IMR-90 (cell line): Measurements from ENCODE around the gene COL1A1. TPM values are rescaled to one million over a fixed set of nuclear protein-coding genes. Genes with fewer than 3 reads are reported as not detected.

Source experiments
- ATAC-seq: fragments of 200-7000 bp; cut with Tn5 transposase; 2 replicates; pipeline ENCODE4 v1.9.1; 2020; ENCODE audit warnings: low read depth, mild to moderate bottlenecking, moderate library complexity
- BruUV-seq: library from RNA; stranded (reverse); fragments of 400-500 nt; replicated peaks from 2 replicates; lab custom pipeline; 2021; lab: Mats Ljungman, UMichigan
- CTCF ChIA-PET: fragments of 300-600 bp; formaldehyde crosslinking; extraction: SDS; loops from one replicate; lab custom pipeline; 2021; ENCODE audit warnings: antibody characterized with exemption; lab: Yijun Ruan, JAX
- POLR2A ChIA-PET: fragments of 300-600 bp; sonication (Branson Sonifier 250); formaldehyde crosslinking; loops from one replicate; lab custom pipeline; 2022; ENCODE audit warnings: antibody characterized with exemption; ENCODE audit not compliant: unreplicated experiment; lab: Charles Lee
- DNase-seq: peaks from one replicate; pipeline ENCODE4 v3.0.0; 2013
- H2AFZ ChIP-seq: replicated peaks from 2 replicates; pipeline ENCODE3; 2013; ENCODE audit warnings: low read length, mild to moderate bottlenecking; ENCODE audit not compliant: poor library complexity
- H2AK5ac ChIP-seq: 2 replicates; pipeline ENCODE4 v1.6.1; 2013; ENCODE audit warnings: low read depth, low read length, inconsistent platforms
- H2AK9ac ChIP-seq: replicated peaks from 2 replicates; pipeline ENCODE3; 2013; ENCODE audit warnings: mild to moderate bottlenecking, low read depth, low read length, moderate library complexity; ENCODE audit not compliant: poor library complexity
- H2BK120ac ChIP-seq: 2 replicates; pipeline ENCODE4 v1.6.1; 2013; ENCODE audit warnings: low read depth, low read length, inconsistent platforms
- H2BK15ac ChIP-seq: 3 replicates; pipeline ENCODE4 v1.6.1; 2013; ENCODE audit warnings: low read depth, low read length, inconsistent platforms
- H2BK20ac ChIP-seq: 2 replicates; pipeline ENCODE4 v1.6.1; 2013; ENCODE audit warnings: low read depth, mild to moderate bottlenecking, inconsistent platforms, low read length, moderate library complexity
- H2BK5ac ChIP-seq: 2 replicates; pipeline ENCODE4 v1.6.1; 2013; ENCODE audit warnings: mild to moderate bottlenecking, low read depth, low read length, inconsistent platforms; ENCODE audit not compliant: poor library complexity, severe bottlenecking
- H3K14ac ChIP-seq: replicated peaks from 2 replicates; pipeline ENCODE4 v1.6.1; 2013; ENCODE audit warnings: low read depth, low read length, inconsistent platforms
- H3K18ac ChIP-seq: 2 replicates; pipeline ENCODE4 v1.6.1; 2013; ENCODE audit warnings: low read depth, low read length, control low read depth
- H3K23ac ChIP-seq: 2 replicates; pipeline ENCODE4 v1.6.1; 2013; ENCODE audit warnings: low read depth, low read length, inconsistent platforms
- H3K27ac ChIP-seq: 2 replicates; pipeline ENCODE4 v1.5.1; 2013; ENCODE audit warnings: mild to moderate bottlenecking, control low read depth, low read length; ENCODE audit not compliant: insufficient read depth
- H3K27me3 ChIP-seq: 2 replicates; pipeline ENCODE4 v1.6.1; 2013; ENCODE audit warnings: low read length; ENCODE audit not compliant: control insufficient read depth, insufficient read depth
- H3K36me3 ChIP-seq: 2 replicates; pipeline ENCODE4 v1.6.1; 2013; ENCODE audit warnings: low read length, mixed read lengths; ENCODE audit not compliant: control insufficient read depth, insufficient read depth
- H3K4ac ChIP-seq: 2 replicates; pipeline ENCODE4 v1.6.1; 2013; ENCODE audit warnings: low read depth, low read length, inconsistent platforms
- H3K4me1 ChIP-seq: 2 replicates; pipeline ENCODE4 v1.6.1; 2013; ENCODE audit warnings: low read length, mixed read lengths; ENCODE audit not compliant: control insufficient read depth, insufficient read depth
- H3K4me2 ChIP-seq: 2 replicates; pipeline ENCODE4 v1.6.1; 2013; ENCODE audit warnings: low read depth, mild to moderate bottlenecking, control low read depth, low read length, moderate library complexity
- H3K4me3 ChIP-seq: 2 replicates; pipeline ENCODE4 v1.5.1; 2013; ENCODE audit warnings: low read depth, mild to moderate bottlenecking, control low read depth, low read length, moderate library complexity; ENCODE audit not compliant: insufficient read depth
- H3K56ac ChIP-seq: 2 replicates; pipeline ENCODE4 v1.6.1; 2013; ENCODE audit warnings: low read length, inconsistent platforms; ENCODE audit not compliant: insufficient read depth; ENCODE audit errors: extremely low read depth
- H3K79me1 ChIP-seq, 2 experiments: 2 replicates each; pipeline ENCODE4 v1.6.1; 2013; ENCODE audit warnings: low read length in 2 of 2, inconsistent platforms in 1 of 2, low read depth in 1 of 2
- H3K9ac ChIP-seq: 2 replicates; pipeline ENCODE4 v1.6.1; 2013; ENCODE audit warnings: low read depth, low read length, control low read depth
- H3K9me1 ChIP-seq: 2 replicates; pipeline ENCODE4 v1.6.1; 2013; ENCODE audit warnings: low read length, inconsistent platforms; ENCODE audit not compliant: insufficient read depth
- H3K9me3 ChIP-seq: 2 replicates; pipeline ENCODE4 v1.6.1; 2013; ENCODE audit warnings: low read length; ENCODE audit not compliant: control insufficient read depth, insufficient read depth
- H4K20me1 ChIP-seq: 2 replicates; pipeline ENCODE4 v1.6.1; 2013; ENCODE audit warnings: low read length, inconsistent platforms; ENCODE audit not compliant: insufficient read depth
- H4K5ac ChIP-seq: 2 replicates; pipeline ENCODE4 v1.6.1; 2013; ENCODE audit warnings: mild to moderate bottlenecking, low read depth, low read length, control low read depth
- H4K8ac ChIP-seq, 2 experiments: 2 replicates each; pipeline ENCODE4 v1.6.1; 2013; ENCODE audit warnings: low read depth in 2 of 2, low read length in 2 of 2, control low read depth in 1 of 2, inconsistent platforms in 1 of 2
- H4K91ac ChIP-seq: 2 replicates; pipeline ENCODE4 v1.6.1; 2013; ENCODE audit warnings: low read depth, low read length, inconsistent platforms; ENCODE audit not compliant: insufficient read depth
- BHLHE40 ChIP-seq: fragments of 150-350 bp; IDR thresholded peaks from 2 replicates; pipeline ENCODE4 v1.6.1; 2016; ENCODE audit warnings: mild to moderate bottlenecking, low read depth, low read length
- CEBPB ChIP-seq: IDR thresholded peaks from 2 replicates; pipeline ENCODE4 v1.6.1; 2012; ENCODE audit warnings: low read depth, low read length, improper control_type of control experiment
- CHD1 ChIP-seq: IDR thresholded peaks from 2 replicates; pipeline ENCODE4 v1.6.1; 2012; ENCODE audit warnings: low read depth, low read length, improper control_type of control experiment
- FOS ChIP-seq: fragments of 150-350 bp; IDR thresholded peaks from 2 replicates; pipeline ENCODE4 v1.6.1; 2016; ENCODE audit warnings: low read depth, low read length
- MAZ ChIP-seq: IDR thresholded peaks from 2 replicates; pipeline ENCODE4 v1.6.1; 2012; ENCODE audit warnings: low read depth, mild to moderate bottlenecking, low read length, improper control_type of control experiment, moderate library complexity, borderline replicate concordance
- RCOR1 ChIP-seq: IDR thresholded peaks from 2 replicates; pipeline ENCODE4 v1.6.1; 2012; ENCODE audit warnings: mild to moderate bottlenecking, low read length, improper control_type of control experiment; ENCODE audit not compliant: insufficient replicate concordance
- SMC3 ChIP-seq: fragments of 150-350 bp; IDR thresholded peaks from 2 replicates; pipeline ENCODE4 v1.6.1; 2016; ENCODE audit warnings: low read depth, mild to moderate bottlenecking, antibody characterized with exemption, low read length, moderate library complexity
- WGBS, 2 experiments: methylation state at CpG; one replicate each; pipeline versions ENCODE4 v1.1.5 to v1.1.7; 2013; ENCODE audit warnings: missing lambda C conversion rate in 2 of 2; ENCODE audit not compliant: insufficient read length in 1 of 2; ENCODE audit errors: extremely low coverage in 2 of 2; 5-methylcytosine and 5-hydroxymethylcytosine counted together
- dilution Hi-C: fragments of 300-500 bp; cut with HindIII; formaldehyde crosslinking; loops from one replicate; pipeline ENCODE4 v1.14.3; 2018; ENCODE audit warnings: low sequenced_read_pairs; ENCODE audit not compliant: unreplicated experiment
- in situ Hi-C: fragments of 300-500 bp; cut with MboI; formaldehyde crosslinking; loops from 3 replicates; pipeline ENCODE4 v1.14.3; 2019; ENCODE audit warnings: low sequenced_read_pairs, inconsistent platforms, mixed read lengths
- intact Hi-C: fragments of 100-400 bp; cut with micrococcal nuclease; formaldehyde crosslinking; loops from 2 replicates; pipeline ENCODE4 v1.10.0; 2022
- polyA plus RNA-seq, 3 experiments: library from polyadenylated mRNA; depleted of rRNA; stranded (reverse); fragments of >200 nt; gene quantifications; 2 replicates each; pipeline ENCODE4 v1.2.3, GENCODE V29; 2012; ENCODE audit warnings: low replicate concordance in 1 of 3
- total RNA-seq: library from RNA; depleted of rRNA; stranded (reverse); fragments of >200 nt; gene quantifications from 2 replicates; pipeline ENCODE4 v1.2.3, GENCODE V29; 2012

COL1A1 gene
- total and polyA plus RNA-seq, 2 of the 4 experiments (the other 2 are of a cell fraction), result 2,180 to 4,350 TPM

DNA sequence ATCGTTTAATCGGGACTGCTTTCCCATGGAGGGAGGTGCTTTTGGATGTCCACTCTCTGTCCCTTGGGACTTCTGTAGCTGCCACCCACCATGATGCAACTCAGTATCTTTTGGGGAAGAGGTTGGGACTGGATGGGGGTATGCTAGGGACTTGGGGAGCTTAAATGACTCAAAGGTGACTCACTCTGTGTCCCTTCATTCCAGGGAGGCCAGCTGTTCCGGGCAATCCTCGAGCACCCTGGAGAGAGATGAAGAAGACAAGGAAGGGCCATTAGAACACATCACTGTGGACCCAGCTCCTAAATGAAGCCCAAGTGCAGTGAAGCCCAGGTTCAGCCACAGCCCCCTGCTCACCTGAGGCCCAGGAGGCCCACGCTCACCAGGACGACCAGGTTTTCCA, 4.6 kb downstream of the COL1A1 start:
- H3K4me2 ChIP-seq, result peak overlapping the region; percentile 78
- H2AFZ ChIP-seq, result peak overlapping the region; percentile 19
- H2AK5ac ChIP-seq, result peak overlapping the region; percentile 75
- H4K8ac ChIP-seq, result peak overlapping the region; percentile 65 to 97
- H3K27me3 ChIP-seq, result no peaks in the 10 kb centered on the region
- H3K9ac ChIP-seq, result peak overlapping the region; percentile 98
- H3K23ac ChIP-seq, result peak overlapping the region; percentile 100
- H4K20me1 ChIP-seq, result peaks cover 88% of the 10 kb centered on the region
- H4K5ac ChIP-seq, result peak overlapping the region; percentile 83
- H3K36me3 ChIP-seq, result peaks cover 79% of the 10 kb centered on the region
- H4K91ac ChIP-seq, result peak overlapping the region; percentile 78
- peak overlapping the region; percentile 99 for H3K27ac ChIP-seq
- ATAC-seq (no peak), DNase-seq (peak; percentile 84)
- peaks cover 16 to 67% of the 10 kb centered on the region in 2 experiments; a peak in 3 of 4 replicates for H3K79me1 ChIP-seq
- H3K18ac ChIP-seq, result peak overlapping the region; percentile 83
- dilution Hi-C loops, result no loop called here
- peak overlapping the region; percentile 80; the same call in 1 of the 2 replicates for H3K4me3 ChIP-seq
- intact Hi-C loops, result no loop called here
- no peak overlapping the region for H2BK15ac ChIP-seq
- 0 out of 2 replicates have a peak, but pooled peaks cover 3% of the 10 kb centered on the region for H3K9me1 ChIP-seq
- no CpG with 5 or more reads among the region's 6 CpGs for WGBS, 2 experiments
- peak overlapping the region; percentile 99 for H2BK5ac ChIP-seq
- H3K14ac ChIP-seq, result peak overlapping the region; percentile 100
- in situ Hi-C loops, result loop anchor here (5.0 kb wide), 1 partner anchor 75 kb away; the partner anchor contains the start of gene TMEM92
- H3K56ac ChIP-seq, result peak overlapping the region; percentile 92
- peak overlapping the region; percentile 2; the same call in 1 of the 2 replicates for H2BK20ac ChIP-seq
- TF ChIP-seq BHLHE40, result peak; percentile 20; the same call in 1 of the 2 replicates
- TF ChIP-seq SMC3, result no peak
- no peak for TF ChIP-seq CHD1
- TF ChIP-seq FOS, result peak; percentile 61
- TF ChIP-seq CEBPB, result peak; percentile 70; the same call in 1 of the 2 replicates
- TF ChIP-seq MAZ, result 0 out of 2 replicates have a peak, but pooled peaks have one; percentile 21
- TF ChIP-seq RCOR1, result peak; percentile 43
- H3K4me1 ChIP-seq, result peaks cover 48% of the 10 kb centered on the region
- H2BK120ac ChIP-seq, result peak overlapping the region; percentile 50
- H2AK9ac ChIP-seq, result peak overlapping the region; percentile 83
- no TSS peak for BruUV-seq
- CTCF ChIA-PET, result interaction anchor here (0.9 to 1.2 kb wide), 2 partner anchors 27 to 77 kb away, joined by 3 to 4 read pairs; no protein-coding TSS in a partner anchor
- POLR2A ChIA-PET, result interaction anchor here (0.8 to 3.7 kb wide), 11 partner anchors 9 to 93 kb away, joined by 3 to 26 read pairs (median 5); no protein-coding TSS in a partner anchor
- peak overlapping the region; percentile 100 for H3K4ac ChIP-seq
- H3K9me3 ChIP-seq, result no peaks in the 10 kb centered on the region
